IMR-90 (cell line): ENCODE data around the gene CORO7. TPM values are rescaled to one million over a fixed set of nuclear protein-coding genes. Genes with fewer than 3 reads are reported as not detected.
A peak's percentile ranks its signal among the peaks of the same experiment; 100 is the strongest.

ENCODE experiments used
- ATAC-seq: fragments of 200-7000 bp; cut with Tn5 transposase; 2 replicates; pipeline ENCODE4 v1.9.1; 2020; ENCODE audit warnings: low read depth, mild to moderate bottlenecking, moderate library complexity
- BruUV-seq: library from RNA; stranded (reverse); fragments of 400-500 nt; replicated peaks from 2 replicates; lab custom pipeline; 2021; lab: Mats Ljungman, UMichigan
- CTCF ChIA-PET: fragments of 300-600 bp; formaldehyde crosslinking; extraction: SDS; loops from one replicate; lab custom pipeline; 2021; ENCODE audit warnings: antibody characterized with exemption; lab: Yijun Ruan, JAX
- POLR2A ChIA-PET: fragments of 300-600 bp; sonication (Branson Sonifier 250); formaldehyde crosslinking; loops from one replicate; lab custom pipeline; 2022; ENCODE audit warnings: antibody characterized with exemption; ENCODE audit not compliant: unreplicated experiment; lab: Charles Lee
- DNase-seq: peaks from one replicate; pipeline ENCODE4 v3.0.0; 2013
- H2AFZ ChIP-seq: replicated peaks from 2 replicates; pipeline ENCODE3; 2013; ENCODE audit warnings: low read length, mild to moderate bottlenecking; ENCODE audit not compliant: poor library complexity
- H2AK5ac ChIP-seq: 2 replicates; pipeline ENCODE4 v1.6.1; 2013; ENCODE audit warnings: low read depth, low read length, inconsistent platforms
- H2AK9ac ChIP-seq: replicated peaks from 2 replicates; pipeline ENCODE3; 2013; ENCODE audit warnings: mild to moderate bottlenecking, low read depth, low read length, moderate library complexity; ENCODE audit not compliant: poor library complexity
- H2BK120ac ChIP-seq: 2 replicates; pipeline ENCODE4 v1.6.1; 2013; ENCODE audit warnings: low read depth, low read length, inconsistent platforms
- H2BK15ac ChIP-seq: 3 replicates; pipeline ENCODE4 v1.6.1; 2013; ENCODE audit warnings: low read depth, low read length, inconsistent platforms
- H2BK20ac ChIP-seq: 2 replicates; pipeline ENCODE4 v1.6.1; 2013; ENCODE audit warnings: low read depth, mild to moderate bottlenecking, inconsistent platforms, low read length, moderate library complexity
- H2BK5ac ChIP-seq: 2 replicates; pipeline ENCODE4 v1.6.1; 2013; ENCODE audit warnings: mild to moderate bottlenecking, low read depth, low read length, inconsistent platforms; ENCODE audit not compliant: poor library complexity, severe bottlenecking
- H3K14ac ChIP-seq: replicated peaks from 2 replicates; pipeline ENCODE4 v1.6.1; 2013; ENCODE audit warnings: low read depth, low read length, inconsistent platforms
- H3K18ac ChIP-seq: 2 replicates; pipeline ENCODE4 v1.6.1; 2013; ENCODE audit warnings: low read depth, low read length, control low read depth
- H3K23ac ChIP-seq: 2 replicates; pipeline ENCODE4 v1.6.1; 2013; ENCODE audit warnings: low read depth, low read length, inconsistent platforms
- H3K27ac ChIP-seq: 2 replicates; pipeline ENCODE4 v1.5.1; 2013; ENCODE audit warnings: mild to moderate bottlenecking, control low read depth, low read length; ENCODE audit not compliant: insufficient read depth
- H3K27me3 ChIP-seq: 2 replicates; pipeline ENCODE4 v1.6.1; 2013; ENCODE audit warnings: low read length; ENCODE audit not compliant: control insufficient read depth, insufficient read depth
- H3K36me3 ChIP-seq: 2 replicates; pipeline ENCODE4 v1.6.1; 2013; ENCODE audit warnings: low read length, mixed read lengths; ENCODE audit not compliant: control insufficient read depth, insufficient read depth
- H3K4ac ChIP-seq: 2 replicates; pipeline ENCODE4 v1.6.1; 2013; ENCODE audit warnings: low read depth, low read length, inconsistent platforms
- H3K4me1 ChIP-seq: 2 replicates; pipeline ENCODE4 v1.6.1; 2013; ENCODE audit warnings: low read length, mixed read lengths; ENCODE audit not compliant: control insufficient read depth, insufficient read depth
- H3K4me2 ChIP-seq: 2 replicates; pipeline ENCODE4 v1.6.1; 2013; ENCODE audit warnings: low read depth, mild to moderate bottlenecking, control low read depth, low read length, moderate library complexity
- H3K4me3 ChIP-seq: 2 replicates; pipeline ENCODE4 v1.5.1; 2013; ENCODE audit warnings: low read depth, mild to moderate bottlenecking, control low read depth, low read length, moderate library complexity; ENCODE audit not compliant: insufficient read depth
- H3K56ac ChIP-seq: 2 replicates; pipeline ENCODE4 v1.6.1; 2013; ENCODE audit warnings: low read length, inconsistent platforms; ENCODE audit not compliant: insufficient read depth; ENCODE audit errors: extremely low read depth
- H3K79me1 ChIP-seq, 2 experiments: 2 replicates each; pipeline ENCODE4 v1.6.1; 2013; ENCODE audit warnings: low read length in 2 of 2, inconsistent platforms in 1 of 2, low read depth in 1 of 2
- H3K9ac ChIP-seq: 2 replicates; pipeline ENCODE4 v1.6.1; 2013; ENCODE audit warnings: low read depth, low read length, control low read depth
- H3K9me1 ChIP-seq: 2 replicates; pipeline ENCODE4 v1.6.1; 2013; ENCODE audit warnings: low read length, inconsistent platforms; ENCODE audit not compliant: insufficient read depth
- H3K9me3 ChIP-seq: 2 replicates; pipeline ENCODE4 v1.6.1; 2013; ENCODE audit warnings: low read length; ENCODE audit not compliant: control insufficient read depth, insufficient read depth
- H4K20me1 ChIP-seq: 2 replicates; pipeline ENCODE4 v1.6.1; 2013; ENCODE audit warnings: low read length, inconsistent platforms; ENCODE audit not compliant: insufficient read depth
- H4K5ac ChIP-seq: 2 replicates; pipeline ENCODE4 v1.6.1; 2013; ENCODE audit warnings: mild to moderate bottlenecking, low read depth, low read length, control low read depth
- H4K8ac ChIP-seq, 2 experiments: 2 replicates each; pipeline ENCODE4 v1.6.1; 2013; ENCODE audit warnings: low read depth in 2 of 2, low read length in 2 of 2, control low read depth in 1 of 2, inconsistent platforms in 1 of 2
- H4K91ac ChIP-seq: 2 replicates; pipeline ENCODE4 v1.6.1; 2013; ENCODE audit warnings: low read depth, low read length, inconsistent platforms; ENCODE audit not compliant: insufficient read depth
- CEBPB ChIP-seq: IDR thresholded peaks from 2 replicates; pipeline ENCODE4 v1.6.1; 2012; ENCODE audit warnings: low read depth, low read length, improper control_type of control experiment
- CHD1 ChIP-seq: IDR thresholded peaks from 2 replicates; pipeline ENCODE4 v1.6.1; 2012; ENCODE audit warnings: low read depth, low read length, improper control_type of control experiment
- MAFK ChIP-seq: IDR thresholded peaks from 2 replicates; pipeline ENCODE4 v1.6.1; 2012; ENCODE audit warnings: low read depth, low read length, improper control_type of control experiment
- POLR2A ChIP-seq: IDR thresholded peaks from 2 replicates; pipeline ENCODE4 v1.6.1; 2012; ENCODE audit warnings: mild to moderate bottlenecking, low read depth, low read length
- RAD21 ChIP-seq: IDR thresholded peaks from 2 replicates; pipeline ENCODE4 v1.6.1; 2012; ENCODE audit warnings: low read length, improper control_type of control experiment
- RCOR1 ChIP-seq: IDR thresholded peaks from 2 replicates; pipeline ENCODE4 v1.6.1; 2012; ENCODE audit warnings: mild to moderate bottlenecking, low read length, improper control_type of control experiment; ENCODE audit not compliant: insufficient replicate concordance
- RFX5 ChIP-seq: IDR thresholded peaks from 2 replicates; pipeline ENCODE4 v1.8.0; 2012; ENCODE audit warnings: low read depth, mild to moderate bottlenecking, low read length, moderate library complexity
- SMC3 ChIP-seq: fragments of 150-350 bp; IDR thresholded peaks from 2 replicates; pipeline ENCODE4 v1.6.1; 2016; ENCODE audit warnings: low read depth, mild to moderate bottlenecking, antibody characterized with exemption, low read length, moderate library complexity
- WGBS, 2 experiments: methylation state at CpG; one replicate each; pipeline versions ENCODE4 v1.1.5 to v1.1.7; 2013; ENCODE audit warnings: missing lambda C conversion rate in 2 of 2; ENCODE audit not compliant: insufficient read length in 1 of 2; ENCODE audit errors: extremely low coverage in 2 of 2; 5-methylcytosine and 5-hydroxymethylcytosine counted together
- dilution Hi-C: fragments of 300-500 bp; cut with HindIII; formaldehyde crosslinking; loops from one replicate; pipeline ENCODE4 v1.14.3; 2018; ENCODE audit warnings: low sequenced_read_pairs; ENCODE audit not compliant: unreplicated experiment
- in situ Hi-C: fragments of 300-500 bp; cut with MboI; formaldehyde crosslinking; loops from 3 replicates; pipeline ENCODE4 v1.14.3; 2019; ENCODE audit warnings: low sequenced_read_pairs, inconsistent platforms, mixed read lengths
- intact Hi-C: fragments of 100-400 bp; cut with micrococcal nuclease; formaldehyde crosslinking; loops from 2 replicates; pipeline ENCODE4 v1.10.0; 2022
- polyA plus RNA-seq, 3 experiments: library from polyadenylated mRNA; depleted of rRNA; stranded (reverse); fragments of >200 nt; gene quantifications; 2 replicates each; pipeline ENCODE4 v1.2.3, GENCODE V29; 2012; ENCODE audit warnings: low replicate concordance in 1 of 3
- total RNA-seq: library from RNA; depleted of rRNA; stranded (reverse); fragments of >200 nt; gene quantifications from 2 replicates; pipeline ENCODE4 v1.2.3, GENCODE V29; 2012
- TF ChIP-seq, protein P1 (sequence below): fragments of 150-350 bp; IDR thresholded peaks from 2 replicates; pipeline ENCODE4 v1.6.1; 2016; ENCODE audit warnings: low read depth, mild to moderate bottlenecking, low read length, moderate library complexity, borderline replicate concordance
- TF ChIP-seq, protein P2 (sequence below): conservative IDR thresholded peaks from 2 replicates; pipeline ENCODE4 v1.5.1; 2012; ENCODE audit warnings: mild to moderate bottlenecking, low read depth, low read length, improper control_type of control experiment

CORO7 gene
- total and polyA plus RNA-seq, 2 of the 4 experiments (the other 2 are of a cell fraction) = 6.3 to 26.7 TPM

DNA sequence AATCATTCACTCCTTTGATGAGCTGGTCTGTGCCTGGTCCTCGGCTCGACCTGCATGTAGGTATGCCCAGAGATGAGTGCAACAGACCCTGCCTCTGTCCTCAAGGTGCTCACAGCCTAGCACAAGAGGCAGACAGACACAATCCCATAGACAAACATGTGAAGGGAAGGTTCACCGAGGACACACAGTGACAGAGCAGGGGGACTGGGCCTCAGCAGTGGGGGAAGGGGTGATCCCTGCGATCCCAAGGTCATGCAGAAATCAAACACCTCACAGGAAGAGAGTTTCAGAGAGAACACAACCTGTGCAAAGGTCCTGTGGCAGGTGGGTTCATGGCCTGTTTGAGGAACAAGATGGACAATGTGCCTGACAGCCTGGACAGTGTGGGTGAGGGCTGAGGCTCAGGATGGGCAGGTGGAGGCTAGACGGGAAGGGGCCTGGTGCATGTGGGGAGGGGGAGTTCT lies 49.0 kb downstream of the CORO7 start:
- dilution Hi-C loops (no loop called here), in situ Hi-C loops (no loop called here), intact Hi-C loops (no loop called here)
- Histone ChIP-seq H2AFZ (peak overlapping the region; percentile 27), H3K36me3 (peaks cover 3% of the 10 kb centered on the region; the same call in 1 of the 2 replicates), H3K9me3 (no peaks in the 10 kb centered on the region), H4K91ac (no peak overlapping the region; the same call in 1 of the 2 replicates), H3K4me1 (peaks cover 25% of the 10 kb centered on the region), H2AK9ac (peak overlapping the region; percentile 71), H3K9me1 (peaks cover 21% of the 10 kb centered on the region), H2BK5ac (no peak overlapping the region), H3K27me3 (no peaks in the 10 kb centered on the region), H3K27ac (no peak overlapping the region), H4K20me1 (peaks cover 17% of the 10 kb centered on the region), H3K23ac (no peak overlapping the region), H2BK15ac (no peak overlapping the region), H3K4me3 (no peak overlapping the region), H2BK20ac (no peak overlapping the region; the same call in 1 of the 2 replicates), H2AK5ac (peak overlapping the region; percentile 89), H3K4me2 (no peak overlapping the region), H3K4ac (peak overlapping the region; percentile 25), H3K18ac (no peak overlapping the region), H3K79me1 (peaks cover 0 to 38% of the 10 kb centered on the region in 2 experiments; a peak in 3 of 4 replicates), H3K9ac (no peak overlapping the region), H3K14ac (no peak overlapping the region), H3K56ac (no peak overlapping the region), H4K8ac (no peak overlapping the region), H2BK120ac (no peak overlapping the region), H4K5ac (no peak overlapping the region)
- ATAC-seq = no peak
- POLR2A ChIA-PET = no interaction called here
- CTCF ChIA-PET = no interaction called here
- no peak for DNase-seq
- no peak for TF ChIP-seq RCOR1
- TF ChIP-seq SMC3 = no peak
- TF ChIP-seq, protein P1, sequence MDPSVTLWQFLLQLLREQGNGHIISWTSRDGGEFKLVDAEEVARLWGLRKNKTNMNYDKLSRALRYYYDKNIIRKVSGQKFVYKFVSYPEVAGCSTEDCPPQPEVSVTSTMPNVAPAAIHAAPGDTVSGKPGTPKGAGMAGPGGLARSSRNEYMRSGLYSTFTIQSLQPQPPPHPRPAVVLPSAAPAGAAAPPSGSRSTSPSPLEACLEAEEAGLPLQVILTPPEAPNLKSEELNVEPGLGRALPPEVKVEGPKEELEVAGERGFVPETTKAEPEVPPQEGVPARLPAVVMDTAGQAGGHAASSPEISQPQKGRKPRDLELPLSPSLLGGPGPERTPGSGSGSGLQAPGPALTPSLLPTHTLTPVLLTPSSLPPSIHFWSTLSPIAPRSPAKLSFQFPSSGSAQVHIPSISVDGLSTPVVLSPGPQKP = no peak
- no peak for TF ChIP-seq CEBPB
- TF ChIP-seq MAFK = no peak
- no peak for TF ChIP-seq POLR2A
- no peak for TF ChIP-seq RAD21
- no peak for TF ChIP-seq CHD1
- TF ChIP-seq, protein P2, sequence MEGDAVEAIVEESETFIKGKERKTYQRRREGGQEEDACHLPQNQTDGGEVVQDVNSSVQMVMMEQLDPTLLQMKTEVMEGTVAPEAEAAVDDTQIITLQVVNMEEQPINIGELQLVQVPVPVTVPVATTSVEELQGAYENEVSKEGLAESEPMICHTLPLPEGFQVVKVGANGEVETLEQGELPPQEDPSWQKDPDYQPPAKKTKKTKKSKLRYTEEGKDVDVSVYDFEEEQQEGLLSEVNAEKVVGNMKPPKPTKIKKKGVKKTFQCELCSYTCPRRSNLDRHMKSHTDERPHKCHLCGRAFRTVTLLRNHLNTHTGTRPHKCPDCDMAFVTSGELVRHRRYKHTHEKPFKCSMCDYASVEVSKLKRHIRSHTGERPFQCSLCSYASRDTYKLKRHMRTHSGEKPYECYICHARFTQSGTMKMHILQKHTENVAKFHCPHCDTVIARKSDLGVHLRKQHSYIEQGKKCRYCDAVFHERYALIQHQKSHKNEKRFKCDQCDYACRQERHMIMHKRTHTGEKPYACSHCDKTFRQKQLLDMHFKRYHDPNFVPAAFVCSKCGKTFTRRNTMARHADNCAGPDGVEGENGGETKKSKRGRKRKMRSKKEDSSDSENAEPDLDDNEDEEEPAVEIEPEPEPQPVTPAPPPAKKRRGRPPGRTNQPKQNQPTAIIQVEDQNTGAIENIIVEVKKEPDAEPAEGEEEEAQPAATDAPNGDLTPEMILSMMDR = no peak
- TF ChIP-seq RFX5 = no peak
- WGBS, 2 experiments = 100% methylated on average over 1 of the region's 5 CpGs; no CpG with 5 or more reads in 1 of the 2 experiments
- no TSS peak for BruUV-seq
